H1 (cell line): ENCODE results near the gene LDLRAP1. TPM values are rescaled to one million over a fixed set of nuclear protein-coding genes. Genes with fewer than 3 reads are reported as not detected.

Source experiments
- CTCF ChIA-PET: fragments of 300-600 bp; sonication (Branson Sonifier 250); formaldehyde crosslinking; loops from one replicate; lab custom pipeline; 2021; ENCODE audit not compliant: partially characterized antibody; lab: Charles Lee
- POLR2A ChIA-PET: fragments of 300-600 bp; sonication (Branson Sonifier 250); formaldehyde crosslinking; loops from one replicate; lab custom pipeline; 2021; ENCODE audit warnings: inconsistent platforms; ENCODE audit not compliant: partially characterized antibody; lab: Charles Lee
- DNase-seq, 2 experiments: peaks; one replicate each; pipeline versions ENCODE4 v3.0.0 to v3.0.0-alpha.2; 2010 to 2022; ENCODE audit warnings: low spot score in 2 of 2, low read depth in 1 of 2, mixed read lengths in 1 of 2
- FAIRE-seq: peaks from 2 replicates; lab custom pipeline; 2011; peaks lifted over from hg19 to GRCh38; lab: Jason Lieb, UNC
- H2AFZ ChIP-seq: 2 replicates; pipeline ENCODE4 v1.8.1; 2012; ENCODE audit warnings: low read length, inconsistent platforms
- H2AK5ac ChIP-seq: 2 replicates; pipeline ENCODE4 v1.6.1; 2013; ENCODE audit warnings: low read depth, low read length
- H2BK120ac ChIP-seq: replicated peaks from 2 replicates; pipeline ENCODE3; 2013; ENCODE audit warnings: low read depth, low read length, inconsistent platforms
- H2BK12ac ChIP-seq: 2 replicates; pipeline ENCODE4 v1.6.1; 2013; ENCODE audit warnings: low read depth, low read length
- H2BK15ac ChIP-seq: 2 replicates; pipeline ENCODE4 v1.6.1; 2013; ENCODE audit warnings: low read length
- H2BK20ac ChIP-seq: 2 replicates; pipeline ENCODE4 v1.6.1; 2013; ENCODE audit warnings: low read length
- H2BK5ac ChIP-seq: 2 replicates; pipeline ENCODE4 v1.6.1; 2013; ENCODE audit warnings: low read depth, low read length
- H3K14ac ChIP-seq: 2 replicates; pipeline ENCODE4 v1.6.1; 2013; ENCODE audit warnings: inconsistent platforms; ENCODE audit not compliant: insufficient read length
- H3K18ac ChIP-seq: 2 replicates; pipeline ENCODE4 v1.6.1; 2013; ENCODE audit warnings: low read length; ENCODE audit errors: extremely low read depth
- H3K23ac ChIP-seq: 2 replicates; pipeline ENCODE4 v1.6.1; 2013; ENCODE audit warnings: inconsistent platforms; ENCODE audit not compliant: insufficient read length
- H3K23me2 ChIP-seq: 2 replicates; pipeline ENCODE4 v1.6.1; 2013; ENCODE audit warnings: low read depth, low read length
- H3K27ac ChIP-seq: 2 replicates; pipeline ENCODE4 v1.6.1; 2011; ENCODE audit warnings: low read depth, low read length, inconsistent platforms
- H3K27me3 ChIP-seq, 4 experiments: replicated peaks in 1 of 4; 1 replicate in 1 of 4; 2 replicates in 3 of 4; pipeline versions ENCODE4 v1.6.1 to v1.8.1; 2011 to 2013; ENCODE audit warnings: low read length in 3 of 4, mild to moderate bottlenecking in 3 of 4, inconsistent platforms in 2 of 4, mixed read lengths in 2 of 4, moderate library complexity in 1 of 4; ENCODE audit not compliant: control insufficient read depth in 3 of 4, insufficient read depth in 3 of 4; ENCODE audit errors: extremely low read depth in 1 of 4
- H3K36me3 ChIP-seq, 4 experiments: 2 replicates each; pipeline versions ENCODE4 v1.6.1 to v1.8.1; 2011 to 2013; ENCODE audit warnings: mild to moderate bottlenecking in 4 of 4, low read length in 3 of 4, moderate library complexity in 2 of 4, control low read depth in 1 of 4, inconsistent platforms in 1 of 4; ENCODE audit not compliant: insufficient read depth in 4 of 4, control insufficient read depth in 2 of 4
- H3K4ac ChIP-seq: replicated peaks from 2 replicates; pipeline ENCODE3; 2013; ENCODE audit warnings: low read length, low read depth, mixed read lengths, inconsistent platforms; ENCODE audit not compliant: insufficient read length
- H3K4me1 ChIP-seq, 4 experiments: replicated peaks in 1 of 4; 1 replicate in 1 of 4; 2 replicates in 3 of 4; pipeline versions ENCODE4 v1.6.1 to v1.8.1; 2011 to 2013; ENCODE audit warnings: low read length in 3 of 4, inconsistent platforms in 2 of 4, mixed read lengths in 1 of 4; ENCODE audit not compliant: insufficient read depth in 4 of 4, control insufficient read depth in 3 of 4
- H3K4me2 ChIP-seq, 2 experiments: 2 replicates each; pipeline versions ENCODE4 v1.6.1 to v1.8.1; 2011 to 2013; ENCODE audit warnings: low read depth in 2 of 2, low read length in 2 of 2, control low read depth in 1 of 2, inconsistent platforms in 1 of 2, mild to moderate bottlenecking in 1 of 2; ENCODE audit not compliant: insufficient read depth in 1 of 2
- H3K4me3 ChIP-seq, 4 experiments: fragments of 200-600, 300-600 bp in 1 of 4; sonication (generic), shearing (Covaris generic), sonication (Bioruptor Twin) in 1 of 4; 2 replicates each; pipeline versions ENCODE4 v1.5.1 to v1.8.1; 2011 to 2016; ENCODE audit warnings: low read length in 4 of 4, low read depth in 3 of 4, control low read depth in 2 of 4, inconsistent platforms in 2 of 4, mild to moderate bottlenecking in 2 of 4, mixed read lengths in 1 of 4, moderate library complexity in 1 of 4; ENCODE audit not compliant: insufficient read depth in 2 of 4; ENCODE audit errors: extremely low read depth in 1 of 4
- H3K56ac ChIP-seq: replicated peaks from 2 replicates; pipeline ENCODE3; 2013; ENCODE audit warnings: low read depth, mild to moderate bottlenecking, mixed read lengths, low read length, inconsistent platforms; ENCODE audit not compliant: insufficient read length
- H3K79me1 ChIP-seq: 2 replicates; pipeline ENCODE4 v1.6.1; 2013; ENCODE audit warnings: low read depth, low read length, control low read depth
- H3K79me2 ChIP-seq, 2 experiments: 2 replicates each; pipeline versions ENCODE4 v1.6.1 to v1.8.1; 2012 to 2013; ENCODE audit warnings: low read length in 2 of 2, mild to moderate bottlenecking in 2 of 2, inconsistent platforms in 1 of 2; ENCODE audit not compliant: insufficient read depth in 2 of 2, control insufficient read depth in 1 of 2
- H3K9ac ChIP-seq, 4 experiments: replicated peaks in 1 of 4; 1 replicate in 1 of 4; 2 replicates in 3 of 4; pipeline versions ENCODE4 v1.6.1 to v1.8.1; 2011 to 2013; ENCODE audit warnings: low read depth in 3 of 4, low read length in 3 of 4, control low read depth in 2 of 4, mild to moderate bottlenecking in 2 of 4, moderate library complexity in 2 of 4, inconsistent platforms in 1 of 4; ENCODE audit errors: extremely low read depth in 1 of 4
- H3K9me3 ChIP-seq, 2 experiments: 2 replicates each; pipeline versions ENCODE4 v1.6.1 to v1.8.1; 2012 to 2013; ENCODE audit warnings: mild to moderate bottlenecking in 2 of 2, moderate library complexity in 2 of 2, control low read depth in 1 of 2, inconsistent platforms in 1 of 2, low read depth in 1 of 2, low read length in 1 of 2, mixed read lengths in 1 of 2; ENCODE audit not compliant: insufficient read depth in 2 of 2
- H4K20me1 ChIP-seq, 2 experiments: replicated peaks in 1 of 2; 2 replicates each; pipeline versions ENCODE3 to v1.8.1; 2011 to 2013; ENCODE audit warnings: inconsistent platforms in 2 of 2, low read length in 2 of 2, mild to moderate bottlenecking in 1 of 2; ENCODE audit not compliant: insufficient read depth in 2 of 2, control insufficient read depth in 1 of 2
- H4K5ac ChIP-seq: 2 replicates; pipeline ENCODE4 v1.6.1; 2013; ENCODE audit warnings: low read length, low read depth, mixed read lengths, inconsistent platforms; ENCODE audit not compliant: insufficient read length
- H4K8ac ChIP-seq: 2 replicates; pipeline ENCODE4 v1.8.0; 2013; ENCODE audit warnings: mild to moderate bottlenecking, moderate library complexity, low read length, inconsistent platforms; ENCODE audit not compliant: insufficient read depth; ENCODE audit errors: extremely low read depth
- H4K91ac ChIP-seq: replicated peaks from 2 replicates; pipeline ENCODE3; 2013; ENCODE audit warnings: low read length, mixed read lengths, inconsistent platforms; ENCODE audit not compliant: insufficient read length
- CHD1 ChIP-seq: IDR thresholded peaks from 2 replicates; pipeline ENCODE4 v1.6.1; 2012; ENCODE audit warnings: low read depth, low read length, improper control_type of control experiment
- CREB1 ChIP-seq: IDR thresholded peaks from 2 replicates; pipeline ENCODE4 v1.6.1; 2012; ENCODE audit warnings: inconsistent platforms
- CTBP2 ChIP-seq: IDR thresholded peaks from 2 replicates; pipeline ENCODE4 v1.7.0; 2011; ENCODE audit warnings: borderline replicate concordance, mild to moderate bottlenecking, moderate library complexity, mixed read lengths, low read length; ENCODE audit not compliant: insufficient read depth, insufficient read length
- EP300 ChIP-seq, 2 experiments: IDR thresholded peaks; 1 replicate in 1 of 2; 2 replicates in 1 of 2; pipeline ENCODE4 v1.6.1; 2011 to 2012; ENCODE audit warnings: low read depth in 2 of 2, low read length in 2 of 2, mild to moderate bottlenecking in 2 of 2, borderline replicate concordance in 1 of 2, inconsistent platforms in 1 of 2, moderate library complexity in 1 of 2
- FOSL1 ChIP-seq: IDR thresholded peaks from 2 replicates; pipeline ENCODE4 v1.6.1; 2011; ENCODE audit warnings: mild to moderate bottlenecking, low read depth, low read length, moderate library complexity; ENCODE audit not compliant: insufficient read depth
- RFX5 ChIP-seq: IDR thresholded peaks from 2 replicates; pipeline ENCODE4 v1.6.1; 2011; ENCODE audit warnings: low read depth, low read length, improper control_type of control experiment, borderline replicate concordance
- SP2 ChIP-seq: IDR thresholded peaks from 2 replicates; pipeline ENCODE4 v1.6.1; 2012; ENCODE audit warnings: mild to moderate bottlenecking, low read length, inconsistent platforms
- TBP ChIP-seq: IDR thresholded peaks from 2 replicates; pipeline ENCODE4 v1.6.1; 2011; ENCODE audit warnings: low read depth, low read length, improper control_type of control experiment
- WGBS, 2 experiments: shearing (Covaris generic) in 1 of 2; methylation state at CpG; one replicate each; pipeline versions ENCODE4 v1.1.6 to v1.1.7; 2013 to 2015; ENCODE audit warnings: low lambda C conversion rate in 2 of 2, mixed read lengths in 2 of 2, inconsistent platforms in 1 of 2, low coverage in 1 of 2, missing lambda C conversion rate in 1 of 2; ENCODE audit not compliant: insufficient replicate concordance in 2 of 2, insufficient coverage in 1 of 2, insufficient read length in 1 of 2; ENCODE audit errors: extremely low coverage in 1 of 2, missing lambda C conversion rate in 1 of 2; 5-methylcytosine and 5-hydroxymethylcytosine counted together
- polyA plus RNA-seq, 7 experiments: library from polyadenylated mRNA; depleted of rRNA in 3 of 7; stranded (reverse) in 5 of 7; unstranded in 2 of 7; fragments of >200 nt in 5 of 7; fragments of 200-250 nt in 2 of 7; gene quantifications; 1 replicate in 5 of 7; 2 replicates in 1 of 7; 4 replicates in 1 of 7; pipeline versions ENCODE4 v1.2.1 to v1.2.3, GENCODE V29; 2011 to 2013; ENCODE audit warnings: missing spikeins in 2 of 7, mixed read lengths in 2 of 7
- total RNA-seq: library from RNA; stranded (reverse); fragmentation: NEBNext Ultra II Directional; extraction: Animal tissue kit (Norgen Biotek cat#: 25700); gene quantifications from 2 replicates; pipeline ENCODE4 v1.2.1, GENCODE V29; 2021
- TF ChIP-seq, protein P1 (sequence below): IDR thresholded peaks from 2 replicates; pipeline ENCODE4 v1.6.1; 2012; ENCODE audit warnings: inconsistent platforms

LDLRAP1 gene
- total and polyA plus RNA-seq, 2 of the 8 experiments (the other 6 are each of a cell fraction or from before 2014, with no cell fraction given): 12.8 to 13.2 TPM

DNA sequence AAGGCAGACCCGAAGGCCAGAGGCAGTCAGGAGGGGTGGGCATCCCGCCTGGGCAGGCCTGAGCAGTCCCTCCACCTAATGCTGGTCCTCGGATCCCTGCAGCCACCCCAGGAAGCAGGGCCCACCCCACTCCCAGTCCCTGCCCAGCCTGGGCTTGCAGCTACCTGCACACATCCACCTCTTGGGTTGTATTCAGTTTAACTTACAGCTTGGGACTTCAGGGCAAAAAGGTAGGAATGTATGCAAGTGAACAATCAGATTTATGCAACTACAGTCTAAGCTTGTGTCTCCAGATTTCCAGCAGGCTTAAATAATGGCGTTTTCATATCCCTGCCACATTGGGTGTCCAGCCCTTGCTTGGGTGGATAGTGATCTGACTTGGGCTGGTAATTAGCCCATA is 17.4 kb downstream of the LDLRAP1 start:
- Histone ChIP-seq H3K27ac (no peak overlapping the region), H4K91ac (no peak overlapping the region), H2BK15ac (no peak overlapping the region), H4K20me1 (no peaks in the 10 kb centered on the region), H3K18ac (no peak overlapping the region), H2BK5ac (no peak overlapping the region), H2AK5ac (no peak overlapping the region), H2BK12ac (no peak overlapping the region), H3K23me2 (no peaks in the 10 kb centered on the region), H2BK120ac (no peak overlapping the region), H3K36me3 (no peaks in the 10 kb centered on the region; a peak in 1 of 8 replicates), H3K4me3 (no peak overlapping the region), H3K27me3 (no peaks in the 10 kb centered on the region), H3K79me1 (no peaks in the 10 kb centered on the region), H3K9me3 (no peaks in the 10 kb centered on the region), H3K14ac (no peak overlapping the region), H3K79me2 (no peaks in the 10 kb centered on the region), H3K56ac (no peak overlapping the region), H3K9ac (no peak overlapping the region), H3K4me2 (no peak overlapping the region), H4K5ac (no peak overlapping the region), H3K4ac (no peak overlapping the region), H3K4me1 (peaks cover 0 to 3% (median 1%) of the 10 kb centered on the region in 4 experiments; a peak in 1 of 7 replicates), H2AFZ (no peak overlapping the region), H3K23ac (no peak overlapping the region), H2BK20ac (no peak overlapping the region), H4K8ac (no peak overlapping the region; the same call in 1 of the 2 replicates)
- no peak for FAIRE-seq
- ChIA-PET POLR2A (no interaction called here), CTCF (interaction anchor here (0.7 to 9.3 kb wide), 3 partner anchors 11 to 17 kb away, joined by 3 to 72 read pairs (median 3); partner anchors contain the start of gene LDLRAP1)
- TF ChIP-seq EP300 (IDR thresholded peaks at IDR 0.05; ENCODE audit: borderline replicate concordance in 1 of 2, low read depth in 2 of 2, low read length in 2 of 2) (no peak), CREB1 (no peak), CTBP2 (no peak), TBP (no peak), CHD1 (no peak), FOSL1 (no peak), SP2 (no peak), RFX5 (no peak)
- TF ChIP-seq, protein P1, sequence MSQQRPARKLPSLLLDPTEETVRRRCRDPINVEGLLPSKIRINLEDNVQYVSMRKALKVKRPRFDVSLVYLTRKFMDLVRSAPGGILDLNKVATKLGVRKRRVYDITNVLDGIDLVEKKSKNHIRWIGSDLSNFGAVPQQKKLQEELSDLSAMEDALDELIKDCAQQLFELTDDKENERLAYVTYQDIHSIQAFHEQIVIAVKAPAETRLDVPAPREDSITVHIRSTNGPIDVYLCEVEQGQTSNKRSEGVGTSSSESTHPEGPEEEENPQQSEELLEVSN: no peak
- 89% methylated on average over 4 of the region's 4 CpGs; no CpG with 5 or more reads in 1 of the 2 experiments for WGBS, 2 experiments
- DNase-seq: no peak
